ENCODE measurements around the gene GRIP2.

Gene GRIP2

DNA sequence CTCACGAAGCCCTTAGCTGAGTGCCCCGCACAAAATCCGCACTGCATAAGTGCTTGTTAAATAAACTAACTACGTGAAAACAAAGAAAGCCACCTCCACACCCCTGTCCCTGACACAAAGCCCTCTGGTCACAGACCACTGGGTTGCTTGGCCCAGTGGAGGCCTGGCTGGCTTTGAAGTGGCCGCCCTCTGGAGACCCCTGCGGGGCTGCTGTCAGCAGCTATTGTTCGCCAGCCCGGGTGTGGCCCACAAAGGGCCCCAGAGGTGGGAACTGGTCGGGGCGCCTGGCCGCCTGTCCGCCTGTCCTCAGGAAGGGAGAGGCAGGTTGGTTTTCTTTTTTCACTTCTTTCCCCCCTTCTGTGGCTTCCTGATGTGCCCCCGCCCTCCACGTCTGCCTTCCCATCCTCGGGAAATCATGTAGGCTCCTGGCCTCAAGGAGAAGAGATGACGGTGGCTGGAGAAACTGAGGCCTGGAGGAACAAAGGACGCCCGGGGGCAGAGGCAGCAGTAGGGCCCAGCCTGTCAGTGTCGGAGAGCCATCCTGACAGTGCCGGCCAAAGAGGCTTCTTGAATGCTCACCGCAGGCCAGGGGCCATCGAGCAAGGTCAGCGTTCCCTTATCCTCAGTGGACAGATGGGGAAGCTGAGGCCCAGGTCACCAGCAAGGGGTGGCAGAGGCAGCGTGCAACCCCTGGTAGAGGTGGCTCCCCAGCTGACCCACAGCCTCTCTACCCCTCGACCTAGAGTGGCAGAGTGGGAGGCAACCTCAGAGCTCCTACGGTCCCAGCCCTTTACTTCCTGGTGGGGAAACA lies 76.6 kb downstream of the GRIP2 start:
- H3K36me3 ChIP-seq, result peaks cover 11% of the 10 kb centered on the region
- TF ChIP-seq, protein P1, sequence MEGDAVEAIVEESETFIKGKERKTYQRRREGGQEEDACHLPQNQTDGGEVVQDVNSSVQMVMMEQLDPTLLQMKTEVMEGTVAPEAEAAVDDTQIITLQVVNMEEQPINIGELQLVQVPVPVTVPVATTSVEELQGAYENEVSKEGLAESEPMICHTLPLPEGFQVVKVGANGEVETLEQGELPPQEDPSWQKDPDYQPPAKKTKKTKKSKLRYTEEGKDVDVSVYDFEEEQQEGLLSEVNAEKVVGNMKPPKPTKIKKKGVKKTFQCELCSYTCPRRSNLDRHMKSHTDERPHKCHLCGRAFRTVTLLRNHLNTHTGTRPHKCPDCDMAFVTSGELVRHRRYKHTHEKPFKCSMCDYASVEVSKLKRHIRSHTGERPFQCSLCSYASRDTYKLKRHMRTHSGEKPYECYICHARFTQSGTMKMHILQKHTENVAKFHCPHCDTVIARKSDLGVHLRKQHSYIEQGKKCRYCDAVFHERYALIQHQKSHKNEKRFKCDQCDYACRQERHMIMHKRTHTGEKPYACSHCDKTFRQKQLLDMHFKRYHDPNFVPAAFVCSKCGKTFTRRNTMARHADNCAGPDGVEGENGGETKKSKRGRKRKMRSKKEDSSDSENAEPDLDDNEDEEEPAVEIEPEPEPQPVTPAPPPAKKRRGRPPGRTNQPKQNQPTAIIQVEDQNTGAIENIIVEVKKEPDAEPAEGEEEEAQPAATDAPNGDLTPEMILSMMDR (IDR thresholded peaks at IDR 0.05; ENCODE audit: low read depth, low read length), result no peak

DNA sequence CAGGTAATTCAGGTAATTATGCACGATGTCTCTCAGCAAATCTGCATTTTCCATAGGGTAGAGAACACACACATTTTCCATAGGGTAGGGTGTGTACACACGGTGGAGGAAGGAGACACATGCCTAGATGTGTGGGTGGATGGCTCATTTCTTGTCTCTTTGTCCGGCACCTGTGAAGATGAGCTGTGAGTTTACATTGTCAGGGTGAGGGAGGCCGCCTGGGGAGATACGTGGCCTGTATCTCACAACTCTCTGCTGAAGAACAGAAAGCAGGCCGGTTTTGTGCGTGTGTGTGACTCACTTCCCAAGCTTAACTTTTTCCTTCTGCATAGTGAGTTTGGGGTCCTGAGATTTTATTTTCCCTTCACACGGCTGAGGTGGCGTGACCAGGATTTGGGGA lies 77.4 kb downstream of the GRIP2 start:
- Histone ChIP-seq H3K27me3 (no peaks in the 10 kb centered on the region), H3K4me3 (ENCODE audit: low read depth, low read length) (no peak overlapping the region), H3K4me1 (peaks cover 8% of the 10 kb centered on the region; the same call in 1 of the 2 replicates), H3K9me3 (no peaks in the 10 kb centered on the region), H3K36me3 (peaks cover 7% of the 10 kb centered on the region)
- DNase-seq, result no peak
- TF ChIP-seq, protein P1 (IDR thresholded peaks at IDR 0.05; ENCODE audit: low read depth, low read length), result no peak

More for the DNA sequence above, 76.6 kb downstream of the GRIP2 start:
- no peak overlapping the region for H3K4me3 ChIP-seq (ENCODE audit: low read depth, low read length)
- no peaks in the 10 kb centered on the region for H3K27me3 ChIP-seq
- no peak for DNase-seq
- H3K4me1 ChIP-seq, result peaks cover under 1% of the 10 kb centered on the region; the same call in 1 of the 2 replicates
- no peaks in the 10 kb centered on the region for H3K9me3 ChIP-seq

DNA sequence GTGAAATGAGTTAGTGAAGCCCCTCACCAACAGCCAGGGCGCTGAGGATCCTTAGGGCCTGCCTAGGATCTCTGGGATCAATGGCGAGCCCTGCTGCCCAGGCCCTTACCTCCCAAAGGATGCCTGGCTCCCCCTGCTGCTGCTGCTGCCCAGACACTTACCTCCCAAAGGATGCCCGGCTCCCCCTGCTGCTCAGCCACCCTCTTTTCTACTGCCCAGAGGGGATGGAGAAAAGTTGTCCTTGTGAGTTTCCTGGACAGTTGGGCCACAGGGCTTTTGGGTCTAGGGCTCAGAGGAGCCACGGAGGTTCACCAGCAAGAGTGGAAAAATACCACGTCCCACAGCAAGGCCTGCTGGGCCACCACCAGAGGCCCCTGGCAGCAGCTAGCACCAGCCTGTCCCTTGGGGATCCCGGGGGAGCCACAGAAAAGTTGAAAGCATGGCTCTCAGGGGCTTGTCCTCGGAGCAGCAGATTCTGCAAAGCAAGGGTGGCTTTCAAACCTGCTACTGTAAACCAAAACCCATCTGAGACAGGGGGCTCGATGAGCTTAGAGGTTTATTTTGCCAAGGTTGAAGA lies 78.3 kb downstream of the GRIP2 start:
- Histone ChIP-seq H3K4me3 (ENCODE audit: low read depth, low read length) (no peak overlapping the region), H3K36me3 (peaks cover 5% of the 10 kb centered on the region), H3K4me1 (peaks cover 10% of the 10 kb centered on the region; the same call in 1 of the 2 replicates), H3K27me3 (no peaks in the 10 kb centered on the region), H3K9me3 (no peaks in the 10 kb centered on the region)
- TF ChIP-seq, protein P1 (IDR thresholded peaks at IDR 0.05; ENCODE audit: low read depth, low read length), result peak; percentile 63
- peak; percentile 67 for DNase-seq

DNA sequence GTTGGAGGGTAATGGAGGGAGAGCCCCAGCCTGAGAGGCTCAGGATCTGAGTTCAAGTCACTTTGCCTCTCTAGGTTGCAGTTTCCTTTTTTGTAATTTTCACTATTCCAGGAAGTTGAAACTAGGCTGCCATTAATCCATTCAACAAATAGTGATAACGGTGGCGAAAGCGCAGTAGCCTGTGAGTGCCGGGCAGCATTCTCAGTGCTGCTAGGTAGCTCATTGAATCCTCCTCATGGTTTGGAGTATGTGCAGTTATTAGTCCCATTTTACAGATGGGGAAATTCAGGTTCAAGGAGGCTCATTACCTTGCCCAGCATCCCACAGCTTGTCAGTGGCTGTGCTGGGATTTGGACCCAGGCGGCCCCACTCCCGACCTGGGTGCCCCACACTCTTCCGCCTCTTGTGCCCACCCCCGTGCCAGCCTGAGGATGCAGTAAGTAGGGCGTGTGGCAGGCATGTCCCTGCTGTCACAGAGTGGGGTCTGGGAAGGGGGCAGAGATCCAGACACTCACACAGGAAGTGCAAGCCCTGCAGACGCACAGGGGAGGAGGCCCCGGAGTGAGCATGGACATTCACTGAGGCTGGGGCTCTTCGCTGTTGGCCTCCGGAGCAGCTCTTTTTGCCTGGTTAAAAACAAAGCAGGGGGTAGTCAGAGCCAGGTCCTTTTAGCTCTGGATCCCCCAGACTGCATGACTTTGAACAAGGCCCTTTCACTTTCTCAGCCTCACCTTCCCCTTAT lies 79.0 kb downstream of the GRIP2 start:
- TF ChIP-seq, protein P1 (IDR thresholded peaks at IDR 0.05; ENCODE audit: low read depth, low read length), result no peak
- Histone ChIP-seq H3K27me3 (no peaks in the 10 kb centered on the region), H3K36me3 (peaks cover 5% of the 10 kb centered on the region), H3K4me3 (ENCODE audit: low read depth, low read length) (no peak overlapping the region), H3K4me1 (peaks cover 10% of the 10 kb centered on the region; the same call in 1 of the 2 replicates), H3K9me3 (no peaks in the 10 kb centered on the region)
- DNase-seq, result no peak

DNA sequence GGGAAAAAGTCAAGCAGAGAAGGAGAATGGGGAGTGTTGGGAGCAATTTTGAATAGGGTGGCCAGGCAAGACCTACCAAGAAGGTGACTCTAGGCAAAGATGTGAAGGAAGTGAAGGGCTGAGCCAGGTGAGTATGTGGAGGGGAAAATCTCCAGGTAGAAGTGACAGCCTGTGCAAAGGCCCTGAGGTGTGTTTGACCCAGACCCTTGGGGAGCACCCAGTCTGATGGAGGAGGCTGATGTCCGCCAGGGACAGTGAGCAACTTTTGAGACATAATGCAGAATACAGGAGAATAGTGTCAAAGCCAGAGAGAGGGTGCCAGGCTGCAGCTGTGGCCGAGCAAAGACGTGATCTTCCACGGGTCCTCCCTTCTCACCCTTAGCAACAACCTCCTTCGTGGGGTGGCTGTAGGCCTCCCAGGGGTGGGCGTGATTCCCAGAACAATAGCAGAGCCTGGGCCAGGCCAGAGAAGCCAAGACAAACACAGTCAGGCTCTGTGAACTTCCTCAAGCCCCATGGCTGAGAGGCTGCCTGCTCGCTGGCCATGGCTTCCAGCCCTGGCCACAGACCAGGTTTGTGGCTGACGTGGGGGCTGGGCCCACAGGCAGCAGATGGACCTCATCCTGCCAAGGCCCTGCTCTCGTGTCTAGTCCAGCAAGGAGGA lies 79.7 kb downstream of the GRIP2 start:
- Histone ChIP-seq H3K36me3 (peaks cover 6% of the 10 kb centered on the region), H3K27me3 (no peaks in the 10 kb centered on the region), H3K4me3 (ENCODE audit: low read depth, low read length) (no peak overlapping the region), H3K4me1 (peaks cover 10% of the 10 kb centered on the region; the same call in 1 of the 2 replicates), H3K9me3 (no peaks in the 10 kb centered on the region)
- TF ChIP-seq, protein P1 (IDR thresholded peaks at IDR 0.05; ENCODE audit: low read depth, low read length), result no peak
- no peak for DNase-seq
